ENCODE measurements around the gene AMPD2.
A peak's percentile ranks its signal among the peaks of the same experiment; 100 is the strongest.

Gene AMPD2

DNA sequence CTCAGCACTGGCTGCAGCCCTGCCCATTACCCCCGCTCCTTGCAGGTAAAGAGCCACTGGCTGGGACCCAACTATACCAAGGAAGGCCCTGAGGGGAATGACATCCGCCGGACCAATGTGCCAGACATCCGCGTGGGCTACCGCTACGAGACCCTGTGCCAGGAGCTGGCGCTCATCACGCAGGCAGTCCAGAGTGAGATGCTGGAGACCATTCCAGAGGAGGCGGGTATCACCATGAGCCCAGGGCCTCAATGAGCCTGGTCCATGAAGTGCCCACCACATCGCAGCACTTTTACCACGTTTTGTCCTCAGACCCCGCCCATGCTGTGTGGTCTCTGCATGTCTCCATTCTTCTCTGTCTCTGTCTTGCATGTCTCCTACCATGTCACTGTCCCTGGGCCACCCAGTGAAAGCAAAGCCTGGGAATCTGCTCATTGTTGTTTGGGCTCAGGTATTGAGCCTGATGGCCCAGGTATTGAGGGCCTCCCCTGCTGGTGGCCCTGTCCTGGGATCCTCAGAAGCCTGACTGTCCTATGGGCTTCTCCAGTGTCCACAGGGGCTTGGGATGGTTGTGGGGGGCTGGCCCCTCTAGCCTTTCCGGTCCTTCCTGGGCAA lies 11.4 kb downstream of the AMPD2 start:
- no peak for DNase-seq

DNA sequence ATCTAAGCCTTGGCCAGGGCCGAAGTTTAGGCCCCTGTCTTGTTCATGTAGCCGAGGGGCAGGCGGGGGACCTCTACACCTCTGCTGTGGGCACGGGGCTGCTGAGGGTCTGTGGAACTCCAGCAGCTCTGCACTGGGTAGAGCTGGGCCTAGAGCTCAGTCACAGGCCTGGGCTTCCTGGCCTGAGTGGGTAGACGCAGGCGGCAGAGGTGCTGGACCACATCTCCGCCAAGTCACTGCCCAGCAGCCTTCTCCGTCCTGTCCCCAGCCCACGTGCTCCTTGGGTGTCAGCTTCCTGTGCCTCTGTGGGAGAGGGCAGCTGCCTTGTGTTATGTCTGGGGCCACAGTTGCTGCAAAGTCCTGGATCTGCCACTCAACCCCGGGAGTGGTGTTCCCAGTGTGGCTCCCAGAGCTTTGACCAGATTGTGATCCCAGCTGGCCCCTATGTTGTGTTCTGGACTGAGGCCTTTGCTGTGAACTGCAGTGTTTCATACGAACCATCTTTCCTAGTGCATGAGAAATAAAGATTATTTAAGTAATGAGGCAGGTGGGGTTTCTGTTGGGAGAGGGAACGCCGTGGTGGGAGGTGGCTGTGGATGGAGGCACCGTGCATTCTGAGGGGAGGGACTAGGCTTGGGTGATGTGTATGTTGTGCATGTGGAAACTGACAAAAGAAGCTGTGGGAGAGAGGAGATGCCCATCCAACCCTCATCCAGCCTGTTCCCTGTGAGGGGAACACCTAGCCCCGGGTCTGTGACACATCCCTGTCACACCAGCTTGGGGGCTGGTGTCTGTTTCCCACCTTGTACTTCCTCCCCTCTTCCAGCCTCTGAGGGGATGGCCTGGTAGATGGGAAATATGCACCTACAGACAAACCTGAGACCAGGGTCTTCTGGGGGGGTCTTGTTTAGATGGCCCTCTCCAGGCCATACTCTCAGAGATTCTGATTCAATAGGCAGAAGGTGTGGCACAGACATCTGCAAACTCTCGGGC lies 12.2 kb downstream of the AMPD2 start:
- DNase-seq, result no peak

DNA sequence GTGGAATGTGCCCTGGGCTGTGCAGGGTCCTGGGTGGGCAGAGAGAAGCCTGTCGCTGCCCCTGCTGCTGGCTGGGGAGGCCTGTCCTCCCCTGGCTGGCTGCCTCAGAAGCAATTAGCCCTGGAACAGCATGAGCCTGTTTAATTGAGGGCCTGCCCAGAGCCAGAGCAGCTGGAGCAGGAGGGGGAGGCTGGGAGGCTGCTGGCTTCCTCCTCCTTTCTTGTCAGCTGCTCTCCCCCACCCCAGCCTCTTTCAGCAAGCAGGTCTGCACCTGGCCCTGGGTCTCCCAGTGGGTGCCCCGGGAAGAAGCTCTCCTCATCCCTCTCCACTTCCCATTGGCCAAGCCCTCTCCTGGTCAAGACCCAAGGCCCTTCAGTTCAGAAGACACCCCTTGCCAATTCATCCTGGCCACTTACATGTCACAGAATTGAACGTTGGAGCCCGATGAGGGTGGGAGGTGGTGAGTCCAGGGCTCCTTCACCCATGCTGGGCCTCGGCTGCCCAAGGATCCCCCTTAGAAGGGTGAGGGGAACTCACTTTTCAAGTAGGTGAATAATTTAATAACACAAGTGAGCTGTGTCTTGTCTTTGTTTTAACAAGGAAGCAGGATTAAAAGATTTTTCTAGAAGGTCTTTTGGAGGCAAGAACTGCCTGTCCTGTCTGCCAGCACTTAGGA lies 13.2 kb downstream of the AMPD2 start:
- DNase-seq, result peak; percentile 29

GRCh38 chr1:109634292-109634691 lies 14.7 kb downstream of the AMPD2 start:
- no peak for DNase-seq

DNA sequence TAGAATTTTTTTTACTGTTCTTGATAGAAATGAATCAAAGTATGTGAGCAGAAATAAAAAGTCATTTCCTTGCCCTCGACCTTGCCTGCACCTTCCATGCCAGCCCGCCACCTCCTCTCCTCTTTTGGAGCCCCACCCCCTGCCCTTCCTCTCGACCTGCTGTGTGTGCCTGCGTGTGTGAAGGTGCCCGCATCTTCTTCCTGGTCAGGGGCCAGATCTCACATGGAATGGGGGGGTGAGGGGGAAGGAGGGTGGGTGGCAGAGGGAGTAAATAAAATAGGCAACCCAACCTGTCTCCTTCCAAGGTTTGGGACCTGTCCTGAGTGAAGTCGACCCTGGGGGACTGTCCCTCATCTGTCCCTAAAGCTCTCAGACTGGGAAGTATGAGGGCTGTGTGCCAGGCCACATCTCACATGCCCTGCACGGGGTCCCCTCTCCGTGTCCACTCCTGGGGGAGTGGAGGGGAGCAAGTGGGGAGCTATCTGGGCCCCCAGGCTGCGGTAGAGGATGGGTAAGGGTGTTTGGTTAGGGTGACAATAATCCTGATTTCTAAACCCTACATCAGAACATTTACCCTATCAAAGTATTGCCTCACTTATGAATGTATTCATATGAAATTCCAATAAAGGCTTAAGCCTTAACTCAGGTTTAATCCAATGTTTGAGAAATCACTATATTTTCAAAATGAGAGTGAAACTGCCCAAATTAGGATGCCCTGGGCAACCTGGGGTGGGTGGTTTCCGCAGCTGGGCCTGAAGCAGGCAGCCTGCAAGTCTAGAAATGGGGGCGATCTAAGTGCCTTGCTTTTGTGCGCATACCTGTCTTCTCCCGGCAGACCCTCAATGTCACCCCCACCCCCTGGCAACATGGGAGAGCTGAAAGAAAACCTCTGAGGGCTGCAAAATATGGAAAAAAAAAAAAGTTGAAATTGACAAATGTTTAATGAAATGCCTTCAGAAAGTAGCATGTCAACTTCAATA lies 15.4 kb downstream of the AMPD2 start:
- DNase-seq, result no peak

- no peak for DNase-seq
These were observed 16.2 kb downstream of the AMPD2 start for GRCh38 chr1:109635862-109636200.

- DNase-seq, result no peak
These were observed 16.7 kb downstream of the AMPD2 start for GRCh38 chr1:109636201-109636952.

DNA sequence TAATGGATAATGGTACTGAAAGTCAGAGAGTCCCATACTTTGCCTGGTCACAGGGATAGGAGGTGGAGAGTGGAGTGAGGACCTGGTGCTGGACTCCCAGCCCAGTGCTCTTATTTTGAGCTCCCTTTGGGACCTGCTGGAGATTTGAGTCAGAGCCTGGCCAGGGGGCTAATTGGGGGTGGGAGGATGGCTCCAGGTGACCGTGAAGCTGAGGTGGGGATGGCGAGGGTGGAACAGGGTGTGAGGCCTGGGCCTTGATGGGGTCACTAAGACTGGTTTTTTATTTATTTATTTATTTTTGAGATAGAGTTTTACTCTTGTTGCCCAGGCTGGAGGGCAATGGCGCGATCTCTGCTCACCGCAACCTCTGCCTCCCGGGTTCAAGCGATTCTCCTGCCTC lies 17.8 kb downstream of the AMPD2 start:
- DNase-seq, result no peak

DNA sequence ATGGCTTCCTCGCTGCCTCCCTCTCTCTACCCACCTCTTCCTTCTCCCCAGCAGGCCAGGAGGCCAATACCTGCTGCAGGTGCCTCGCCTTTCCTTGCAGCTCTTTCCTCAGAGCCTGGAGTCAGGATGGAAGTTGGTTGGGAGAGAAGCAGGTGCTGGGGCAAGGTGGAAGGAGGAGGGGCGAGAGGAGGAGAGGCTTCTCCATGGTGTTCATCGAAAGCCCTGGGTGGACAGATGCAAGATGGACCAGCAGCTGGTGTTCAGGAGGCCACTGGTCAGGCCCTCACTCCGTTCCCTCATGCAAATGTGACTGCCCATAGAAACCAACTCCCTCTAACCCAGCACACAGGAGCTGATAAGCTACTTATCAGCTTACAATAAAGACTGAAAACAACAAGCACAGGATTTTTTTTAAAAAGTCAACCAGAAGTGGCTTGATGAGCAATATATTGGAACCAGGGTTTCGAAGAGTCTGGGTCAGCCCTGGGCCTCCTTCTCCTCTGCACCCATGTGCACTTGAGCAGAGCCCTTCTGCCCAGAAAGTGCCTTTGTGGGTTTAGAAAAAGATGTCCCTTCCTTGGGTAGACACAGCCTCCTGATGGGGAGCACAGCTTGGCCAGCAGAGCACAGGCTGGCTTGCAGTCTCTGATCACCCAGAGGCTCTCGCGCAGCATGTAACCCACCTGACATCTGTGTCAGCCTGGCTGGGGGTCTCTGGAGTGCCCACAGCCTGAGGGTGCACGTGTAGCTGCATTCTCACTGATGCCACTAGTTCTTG lies 19.6 kb downstream of the AMPD2 start:
- no peak for DNase-seq

- DNase-seq, result no peak
These were observed 20.2 kb downstream of the AMPD2 start for GRCh38 chr1:109639841-109640184.

DNA sequence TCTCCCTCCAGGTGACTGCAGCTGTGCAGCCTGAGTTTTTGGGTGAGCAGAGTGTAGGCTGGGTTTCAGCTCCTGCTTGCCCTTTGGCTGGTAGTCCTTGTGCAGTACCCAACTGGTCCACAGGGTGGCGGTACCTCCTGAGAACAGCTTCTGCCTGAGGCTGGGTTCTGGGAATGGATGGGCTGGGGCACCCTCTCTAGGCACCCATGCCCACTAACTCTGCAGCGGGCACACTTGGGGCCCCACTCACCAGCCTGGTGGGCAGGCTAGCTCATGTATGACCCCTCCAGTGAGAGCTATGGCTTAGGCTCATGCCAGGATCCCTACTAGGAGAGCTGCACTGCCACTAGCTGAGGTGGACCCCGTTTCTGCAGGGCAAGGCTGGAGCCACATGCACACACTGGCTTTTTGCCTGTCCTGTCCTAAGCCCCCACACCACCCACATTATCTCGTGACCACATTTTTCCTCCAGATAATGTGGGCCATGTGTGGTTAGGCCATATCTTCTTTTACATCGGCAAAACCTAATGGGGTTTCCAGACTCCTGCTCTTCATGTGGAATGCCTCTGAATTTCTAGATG lies 20.7 kb downstream of the AMPD2 start:
- DNase-seq, result no peak

DNA sequence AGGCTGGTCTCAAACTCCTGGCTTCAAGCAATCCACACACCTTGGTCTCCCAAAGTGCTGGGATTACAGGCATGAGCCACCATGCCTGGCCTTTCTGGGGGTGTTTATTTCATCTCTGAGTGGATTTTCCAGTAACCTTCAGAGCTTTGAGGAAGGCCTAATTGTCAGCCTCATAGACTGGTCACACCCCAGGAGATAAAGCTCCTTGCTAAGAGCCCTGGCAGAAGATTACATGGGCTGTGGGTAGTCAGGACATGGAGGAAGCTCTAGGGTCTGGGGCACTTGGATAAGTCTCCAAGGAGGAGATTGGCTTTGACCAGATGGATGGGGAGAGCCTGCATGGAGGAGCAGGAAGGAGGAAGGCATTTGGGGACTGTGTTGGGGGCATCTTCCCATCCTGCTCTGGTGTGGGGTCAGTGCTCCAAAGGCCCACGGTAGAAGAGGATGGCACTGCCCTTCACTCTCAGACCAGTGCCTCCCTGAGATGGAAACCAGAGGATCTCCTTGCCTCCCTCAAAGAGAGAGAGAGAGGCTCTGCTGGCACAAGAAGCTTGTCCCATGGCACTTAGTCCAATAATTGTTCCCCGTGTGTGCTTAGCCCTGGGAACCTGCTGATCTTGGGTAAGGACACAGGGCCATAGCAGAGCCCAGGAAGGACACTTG lies 21.6 kb downstream of the AMPD2 start:
- DNase-seq, result no peak

DNA sequence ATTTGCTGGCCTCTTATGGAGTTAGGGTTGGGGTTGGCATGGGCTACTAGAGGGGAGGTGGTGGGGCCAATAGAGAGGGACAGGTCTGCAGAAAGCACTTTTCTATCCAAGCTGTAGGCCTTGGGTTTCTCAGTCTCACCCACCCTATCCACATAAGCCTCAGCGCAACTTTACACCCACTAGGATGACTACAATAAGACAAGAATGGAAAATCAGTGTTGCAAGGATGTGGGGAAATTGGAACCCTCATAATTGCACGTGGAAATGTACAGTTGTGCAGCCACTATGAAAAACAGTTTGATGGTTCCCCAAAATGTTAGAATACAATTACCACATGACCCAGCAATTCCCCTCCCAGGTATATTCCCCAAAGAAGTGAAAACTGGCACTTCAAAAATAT lies 22.2 kb downstream of the AMPD2 start:
- no peak for DNase-seq

- no peak for DNase-seq
These were observed 23.0 kb downstream of the AMPD2 start for GRCh38 chr1:109642626-109643025.

DNA sequence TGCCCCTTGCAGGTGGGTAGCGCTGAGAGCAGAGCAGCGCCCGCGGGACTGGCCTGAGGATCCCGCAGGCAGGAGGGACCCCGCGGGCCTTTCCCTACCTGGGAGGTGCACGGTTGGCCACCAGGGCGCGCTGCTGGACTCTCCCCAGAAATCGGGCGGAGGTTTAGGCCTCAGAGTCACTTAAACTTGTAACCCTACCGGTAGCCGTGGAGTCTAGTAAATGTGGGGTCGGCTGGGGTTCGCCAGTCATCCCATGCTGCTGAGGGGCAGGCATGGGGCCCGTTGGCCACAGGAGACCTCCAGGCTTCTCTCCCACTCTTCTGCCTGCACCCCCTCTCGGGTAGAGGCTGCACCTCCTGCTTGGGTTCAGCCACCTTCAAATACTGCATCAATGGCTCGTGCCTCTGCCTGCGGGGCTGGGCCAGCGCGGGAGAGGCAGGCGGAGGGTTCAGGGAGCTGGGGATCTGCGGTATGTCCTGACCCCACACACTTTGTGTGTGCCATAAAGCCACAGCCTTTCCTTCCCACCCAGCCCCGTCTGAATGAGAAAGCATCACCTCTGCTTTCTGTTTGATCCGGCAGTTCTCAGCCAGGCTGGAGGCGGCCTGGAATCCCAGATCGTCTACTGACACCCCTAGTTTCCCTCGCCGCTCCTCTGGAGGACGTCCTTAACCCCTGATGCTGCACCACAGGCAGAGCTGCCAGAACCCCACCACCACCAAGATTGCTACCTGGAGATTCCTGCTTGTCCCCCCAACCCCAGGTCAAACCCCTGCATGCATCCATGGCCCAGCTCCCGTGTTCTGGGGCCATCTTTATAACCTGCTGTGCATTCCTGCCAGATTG lies 24.0 kb downstream of the AMPD2 start:
- peak; percentile 25 for DNase-seq

DNA sequence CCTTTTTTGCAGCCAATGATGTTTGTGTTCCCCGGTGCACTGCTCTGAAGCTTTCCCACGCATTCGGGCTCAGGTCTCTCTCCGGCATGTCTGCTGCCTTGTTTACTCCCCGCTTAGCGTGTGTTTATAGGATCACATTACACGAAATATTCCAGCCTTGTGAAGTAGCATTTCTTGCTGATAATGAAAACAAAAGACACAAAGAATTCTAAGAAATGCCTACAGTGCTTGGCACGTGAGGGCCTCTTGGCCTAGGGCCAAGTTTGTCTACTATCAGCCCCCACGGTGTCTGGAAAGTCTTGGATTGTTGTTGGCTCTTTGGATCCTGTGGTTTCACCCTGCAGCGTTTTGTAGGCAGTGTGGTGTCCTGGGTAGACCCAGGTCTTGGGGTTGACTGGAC lies 25.0 kb downstream of the AMPD2 start:
- no peak for DNase-seq

DNA sequence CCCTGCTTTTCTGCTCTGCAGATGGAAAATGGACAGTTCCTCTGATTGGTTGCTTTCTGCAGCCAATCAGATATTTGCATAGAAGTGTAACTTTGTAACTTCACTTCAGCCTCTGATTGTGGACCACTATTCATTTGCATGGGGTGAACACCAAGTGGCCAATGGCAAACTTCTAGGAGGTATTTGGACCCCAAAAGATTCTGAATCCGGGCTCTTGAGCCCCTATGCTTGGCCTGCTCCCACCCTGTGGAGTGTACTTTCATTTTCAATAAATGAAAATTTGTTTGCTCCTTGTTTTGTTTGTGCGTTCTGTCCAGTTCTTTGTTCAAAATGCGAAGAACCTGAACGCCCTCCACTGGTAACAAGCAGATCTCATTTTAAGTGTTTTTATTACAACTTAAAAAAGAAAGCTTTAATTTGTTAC lies 29.9 kb downstream of the AMPD2 start:
- DNase-seq, result no peak

DNA sequence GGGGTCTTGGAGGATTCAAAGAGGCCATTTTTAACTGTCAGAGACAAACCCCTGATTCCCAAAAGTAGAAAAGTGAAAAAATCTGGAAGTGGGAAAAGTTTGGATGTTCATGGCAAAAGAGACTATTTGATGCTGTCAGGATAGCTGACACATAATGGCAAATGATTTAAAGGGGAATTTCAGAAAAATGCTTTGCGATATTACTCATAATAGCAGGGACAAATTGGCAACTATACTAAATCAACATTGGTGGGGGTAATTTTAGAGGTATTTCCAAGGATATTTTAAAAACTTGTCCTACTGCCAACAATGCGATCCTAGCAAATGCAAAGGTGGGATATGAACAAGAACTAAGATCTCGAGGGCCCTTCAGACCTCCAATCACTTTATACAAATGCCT lies 31.0 kb downstream of the AMPD2 start:
- no peak for DNase-seq

DNA sequence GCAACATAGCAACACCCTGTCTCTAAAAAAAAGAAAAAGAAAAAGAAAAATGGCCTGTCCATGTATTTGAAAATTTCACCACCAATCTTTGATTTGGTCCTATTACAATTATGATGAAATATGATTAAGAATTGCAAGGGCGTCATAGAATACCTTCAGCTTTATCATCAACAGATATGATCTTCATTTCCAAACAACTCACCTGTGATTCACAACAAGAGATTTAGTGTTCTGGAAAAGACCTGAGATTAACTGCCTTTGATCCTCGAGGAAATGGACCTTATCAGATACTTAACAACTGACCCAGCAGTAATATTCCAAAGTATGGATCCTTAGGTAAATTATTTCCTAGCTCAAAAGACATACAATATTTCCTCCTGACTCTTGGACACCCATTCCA lies 32.8 kb downstream of the AMPD2 start:
- no peak for DNase-seq

Measured in NCI-H524 treated with DMSO at 0.1 percent for 48 hours (cell line).